ENCODE results near the gene RSPH4A.

Gene RSPH4A

GRCh38 chr6:116577486-116577885 is 38.8 kb upstream of the RSPH4A start:
- Histone ChIP-seq H3K27me3 (ENCODE audit: insufficient read depth, poor library complexity, severe bottlenecking) (no peaks in the 10 kb centered on the region), H3K4me3 (replicated peaks; ENCODE audit: insufficient read depth, low read length) (no peak overlapping the region), H3K27ac (replicated peaks) (no peak overlapping the region)
- no peak for TF ChIP-seq CTCF (IDR thresholded peaks at IDR 0.05; ENCODE audit: insufficient read depth, low read length)
- no peak for TF ChIP-seq POLR2AphosphoS5 (IDR thresholded peaks at IDR 0.05; ENCODE audit: low read depth)
- no peak for TF ChIP-seq SPI1 (IDR thresholded peaks at IDR 0.05; ENCODE audit: borderline replicate concordance, low read depth)
- no peak for TF ChIP-seq GABPA (IDR thresholded peaks at IDR 0.05; ENCODE audit: low read depth)
- no peak for TF ChIP-seq REST (IDR thresholded peaks at IDR 0.05; ENCODE audit: insufficient replicate concordance, low read depth)
- no peak for DNase-seq (ENCODE audit: low read depth in 1 of 2, low spot score in 1 of 2)

- Histone ChIP-seq H3K27me3 (ENCODE audit: insufficient read depth, poor library complexity, severe bottlenecking) (no peaks in the 10 kb centered on the region), H3K27ac (replicated peaks) (no peak overlapping the region), H3K4me3 (replicated peaks; ENCODE audit: insufficient read depth, low read length) (no peak overlapping the region)
- no peak for TF ChIP-seq CTCF (IDR thresholded peaks at IDR 0.05; ENCODE audit: insufficient read depth, low read length)
- TF ChIP-seq SPI1 (IDR thresholded peaks at IDR 0.05; ENCODE audit: borderline replicate concordance, low read depth) = no peak
- TF ChIP-seq REST (IDR thresholded peaks at IDR 0.05; ENCODE audit: insufficient replicate concordance, low read depth) = no peak
- TF ChIP-seq GABPA (IDR thresholded peaks at IDR 0.05; ENCODE audit: low read depth) = no peak
- TF ChIP-seq POLR2AphosphoS5 (IDR thresholded peaks at IDR 0.05; ENCODE audit: low read depth) = no peak
- no peak for DNase-seq (ENCODE audit: low read depth in 1 of 2, low spot score in 1 of 2)
Measured at GRCh38 chr6:116578335-116578734, 37.9 kb upstream of the RSPH4A start.

GRCh38 chr6:116579143-116579542 is 37.1 kb upstream of the RSPH4A start:
- H3K27ac ChIP-seq (replicated peaks) = no peak overlapping the region
- DNase-seq (ENCODE audit: low read depth in 1 of 2, low spot score in 1 of 2) = no peak
- TF ChIP-seq REST (IDR thresholded peaks at IDR 0.05; ENCODE audit: insufficient replicate concordance, low read depth) = no peak
- H3K4me3 ChIP-seq (replicated peaks; ENCODE audit: insufficient read depth, low read length) = no peak overlapping the region
- no peaks in the 10 kb centered on the region for H3K27me3 ChIP-seq (ENCODE audit: insufficient read depth, poor library complexity, severe bottlenecking)

GRCh38 chr6:116580198-116580597 is 36.1 kb upstream of the RSPH4A start:
- no peaks in the 10 kb centered on the region for H3K27me3 ChIP-seq (ENCODE audit: insufficient read depth, poor library complexity, severe bottlenecking)
- H3K4me3 ChIP-seq (replicated peaks; ENCODE audit: insufficient read depth, low read length) = no peak overlapping the region
- TF ChIP-seq SPI1 (IDR thresholded peaks at IDR 0.05; ENCODE audit: borderline replicate concordance, low read depth) = no peak
- TF ChIP-seq REST (IDR thresholded peaks at IDR 0.05; ENCODE audit: insufficient replicate concordance, low read depth) = no peak
- no peak for TF ChIP-seq POLR2AphosphoS5 (IDR thresholded peaks at IDR 0.05; ENCODE audit: low read depth)
- no peak for TF ChIP-seq CTCF (IDR thresholded peaks at IDR 0.05; ENCODE audit: insufficient read depth, low read length)
- TF ChIP-seq GABPA (IDR thresholded peaks at IDR 0.05; ENCODE audit: low read depth) = no peak
- DNase-seq (ENCODE audit: low read depth in 1 of 2, low spot score in 1 of 2) = no peak
- H3K27ac ChIP-seq (replicated peaks) = no peak overlapping the region
